OCI-LY1 (cell line): ENCODE data around the gene OSBPL6.

Experiments
- EZH2 ChIP-seq: fragments of 200-600 bp; sonication (generic), shearing (Covaris generic); IDR thresholded peaks from 2 replicates; pipeline ENCODE4 v1.8.0; 2017; ENCODE audit warnings: borderline replicate concordance, mixed run types, mild to moderate bottlenecking, antibody characterized with exemption, low read length, moderate library complexity, mixed read lengths
- TF ChIP-seq, protein P1 (sequence below): fragments of 200-600 bp; sonication (generic), shearing (Covaris generic); IDR thresholded peaks from 2 replicates; pipeline ENCODE4 v1.5.1; 2017; ENCODE audit warnings: mild to moderate bottlenecking, antibody characterized with exemption, low read length, moderate library complexity, mixed read lengths

- TF ChIP-seq, protein P1, sequence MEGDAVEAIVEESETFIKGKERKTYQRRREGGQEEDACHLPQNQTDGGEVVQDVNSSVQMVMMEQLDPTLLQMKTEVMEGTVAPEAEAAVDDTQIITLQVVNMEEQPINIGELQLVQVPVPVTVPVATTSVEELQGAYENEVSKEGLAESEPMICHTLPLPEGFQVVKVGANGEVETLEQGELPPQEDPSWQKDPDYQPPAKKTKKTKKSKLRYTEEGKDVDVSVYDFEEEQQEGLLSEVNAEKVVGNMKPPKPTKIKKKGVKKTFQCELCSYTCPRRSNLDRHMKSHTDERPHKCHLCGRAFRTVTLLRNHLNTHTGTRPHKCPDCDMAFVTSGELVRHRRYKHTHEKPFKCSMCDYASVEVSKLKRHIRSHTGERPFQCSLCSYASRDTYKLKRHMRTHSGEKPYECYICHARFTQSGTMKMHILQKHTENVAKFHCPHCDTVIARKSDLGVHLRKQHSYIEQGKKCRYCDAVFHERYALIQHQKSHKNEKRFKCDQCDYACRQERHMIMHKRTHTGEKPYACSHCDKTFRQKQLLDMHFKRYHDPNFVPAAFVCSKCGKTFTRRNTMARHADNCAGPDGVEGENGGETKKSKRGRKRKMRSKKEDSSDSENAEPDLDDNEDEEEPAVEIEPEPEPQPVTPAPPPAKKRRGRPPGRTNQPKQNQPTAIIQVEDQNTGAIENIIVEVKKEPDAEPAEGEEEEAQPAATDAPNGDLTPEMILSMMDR = no peak
- no peak for TF ChIP-seq EZH2
Observed at GRCh38 chr2:178307650-178308049, 113.3 kb downstream of the OSBPL6 start.
